HG03442 (cell line): ENCODE measurements around the gene ANKRD36.
"Not testable (repeated sequence)": the region's sequence is repeated elsewhere in the genome, so short reads cannot be mapped to it uniquely, and the experiment has no call there.

Experiments
- ATAC-seq: cut with Tn5 transposase; IDR thresholded peaks from one replicate; pipeline ENCODE4 v1.9.1; 2021; ENCODE audit warnings: mild to moderate bottlenecking, moderate library complexity; ENCODE audit not compliant: unreplicated experiment

The ANKRD36 gene

GRCh38 chr2:97112320-97113049 lies 468 bp upstream of the ANKRD36 start:
- peak; percentile 40 for ATAC-seq

GRCh38 chr2:97113882-97114255 lies 916 bp downstream of the ANKRD36 start:
- not testable (repeated sequence) for ATAC-seq

GRCh38 chr2:97129090-97129489 lies 16.1 kb downstream of the ANKRD36 start:
- ATAC-seq: not testable (repeated sequence)

GRCh38 chr2:97144016-97144415 lies 31.1 kb downstream of the ANKRD36 start:
- ATAC-seq: not testable (repeated sequence)

GRCh38 chr2:97166548-97166947 lies 53.6 kb downstream of the ANKRD36 start:
- not testable (repeated sequence) for ATAC-seq

GRCh38 chr2:97167938-97168337 lies 55.0 kb downstream of the ANKRD36 start:
- not testable (repeated sequence) for ATAC-seq

- ATAC-seq: not testable (repeated sequence)
Observed at GRCh38 chr2:97168583-97168982, 55.6 kb downstream of the ANKRD36 start.

GRCh38 chr2:97180391-97180790 lies 67.4 kb downstream of the ANKRD36 start:
- ATAC-seq: not testable (repeated sequence)

- not testable (repeated sequence) for ATAC-seq
Observed at GRCh38 chr2:97195349-97195748, 82.4 kb downstream of the ANKRD36 start.

- ATAC-seq: not testable (repeated sequence)
Observed at GRCh38 chr2:97197251-97197650, 84.3 kb downstream of the ANKRD36 start.

- ATAC-seq: not testable (repeated sequence)
Observed at GRCh38 chr2:97200887-97201286, 87.9 kb downstream of the ANKRD36 start.

- ATAC-seq: not testable (repeated sequence)
Observed at GRCh38 chr2:97202643-97203250, 89.8 kb downstream of the ANKRD36 start.

- no peak for ATAC-seq
Observed at GRCh38 chr2:97210325-97210724, 97.4 kb downstream of the ANKRD36 start.

- ATAC-seq: not testable (repeated sequence)
Observed at GRCh38 chr2:97215025-97215424, 102.1 kb downstream of the ANKRD36 start.

GRCh38 chr2:97230848-97231585 lies 118.1 kb downstream of the ANKRD36 start:
- ATAC-seq: not testable (repeated sequence)

- ATAC-seq: not testable (repeated sequence)
Observed at GRCh38 chr2:97232981-97233380, 120.0 kb downstream of the ANKRD36 start.

- ATAC-seq: not testable (repeated sequence)
Observed at GRCh38 chr2:97233660-97234295, 120.8 kb downstream of the ANKRD36 start.

- not testable (repeated sequence) for ATAC-seq
Observed at GRCh38 chr2:97261192-97261591, 148.2 kb downstream of the ANKRD36 start.

- not testable (repeated sequence) for ATAC-seq
Observed at GRCh38 chr2:97266449-97266848, 153.5 kb downstream of the ANKRD36 start.

- no peak for ATAC-seq
Observed at GRCh38 chr2:97267411-97268074, 154.6 kb downstream of the ANKRD36 start.
